Measurements from ENCODE around the gene ZNF507. TPM values are rescaled to one million over a fixed set of nuclear protein-coding genes. Genes with fewer than 3 reads are reported as not detected.
"Not testable (repeated sequence)": the region's sequence is repeated elsewhere in the genome, so short reads cannot be mapped to it uniquely, and the experiment has no call there.

ZNF507 gene
- total RNA-seq, 2 donors from 2014 or later = 16.1 to 18.9 TPM

DNA sequence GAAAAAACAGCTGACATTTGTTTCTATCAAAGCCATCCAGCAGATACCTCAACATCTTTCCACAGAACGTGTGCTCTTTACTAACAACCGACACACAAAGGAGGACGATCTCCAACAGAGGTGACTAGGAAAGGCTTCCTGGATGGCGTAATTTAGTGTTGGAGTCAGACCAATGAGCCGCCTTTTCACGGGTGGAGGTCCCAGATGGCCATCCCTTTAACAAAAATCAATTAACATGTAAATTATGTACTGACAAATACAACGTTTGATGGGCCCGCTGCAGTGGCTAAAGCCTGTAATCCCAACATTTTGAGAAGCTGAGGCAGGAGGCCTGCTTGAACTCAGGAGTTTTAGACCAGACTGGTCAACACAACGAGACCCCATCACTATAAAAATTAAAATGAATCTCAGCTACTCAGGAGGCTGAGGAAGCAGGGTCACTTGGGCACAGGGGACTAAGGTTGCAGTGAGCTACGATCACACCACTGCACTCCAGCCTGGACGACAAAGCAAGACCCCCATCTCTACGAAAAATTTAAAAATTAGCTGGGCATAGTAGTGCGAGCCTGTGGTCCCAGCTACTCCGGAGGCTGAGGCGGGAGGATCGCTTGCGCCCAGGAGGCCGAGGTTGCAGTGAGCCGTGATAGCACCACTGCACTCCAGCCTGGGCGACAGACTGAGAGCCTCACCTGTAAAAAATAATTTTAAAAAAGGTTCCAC, 59.0 kb downstream of the ZNF507 start:
- DNase-seq (ENCODE audit: low spot score) = no peak
- intact Hi-C loops (cut with DNase I) = loop anchor here in 1 of 2 donors (10.0 kb wide), 1 partner anchor 50 kb away; no protein-coding TSS in a partner anchor

- intact Hi-C loops (cut with DNase I) = loop anchor here in 1 of 2 donors (10.0 kb wide), 1 partner anchor 50 kb away; no protein-coding TSS in a partner anchor
- peak; percentile 90 for DNase-seq (ENCODE audit: low spot score)
These were observed 59.6 kb downstream of the ZNF507 start for GRCh38 chr19:32404933-32405430.

DNA sequence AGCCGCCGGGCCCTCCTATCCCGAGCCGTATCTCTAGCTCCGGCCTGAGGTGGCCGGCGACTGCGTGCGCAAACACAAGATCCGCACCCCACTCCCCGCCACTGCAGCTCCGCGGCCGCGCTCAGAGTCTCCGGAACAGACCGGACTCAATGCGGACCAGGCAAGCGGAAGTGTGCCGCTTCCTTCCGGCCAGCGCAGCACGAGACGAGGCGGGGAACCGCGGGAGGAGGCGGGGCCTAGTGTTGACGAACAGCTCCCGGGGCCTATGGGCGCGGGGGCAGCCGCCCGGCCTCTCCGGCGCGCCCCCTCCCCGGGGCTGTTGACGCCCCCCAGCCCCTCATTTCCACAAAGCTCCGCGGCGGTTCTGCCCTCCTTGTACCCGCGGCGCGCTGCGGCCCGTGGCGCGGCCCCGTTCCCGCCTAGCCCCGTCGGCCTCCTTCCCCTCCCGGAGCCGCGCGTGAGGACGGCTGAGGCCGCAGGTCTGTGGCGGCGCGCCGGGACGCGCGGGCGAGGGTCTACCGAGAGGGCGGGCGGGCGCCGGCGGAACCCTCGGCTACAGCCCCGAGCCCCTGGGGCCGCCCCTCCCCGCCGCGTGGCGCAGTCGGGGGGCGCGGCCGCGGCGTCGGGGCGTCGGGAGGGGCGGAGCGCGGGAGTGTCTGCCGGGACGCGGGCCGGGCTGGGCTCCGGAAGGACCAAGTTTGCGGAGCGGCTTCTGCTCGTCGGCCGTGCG, 60.2 kb downstream of the ZNF507 start, which contains the start of gene DPY19L3:
Gene DPY19L3 (plus strand): TSS at position 340 of the 730 bp plus-strand sequence. CDS start 2,484 bp downstream, outside the sequence.
- DNase-seq (ENCODE audit: low spot score) = peak; percentile 99
- intact Hi-C loops (cut with DNase I) = loop anchor here in 1 of 2 donors (10.0 kb wide), 1 partner anchor 51 kb away; no protein-coding TSS in a partner anchor

DNA sequence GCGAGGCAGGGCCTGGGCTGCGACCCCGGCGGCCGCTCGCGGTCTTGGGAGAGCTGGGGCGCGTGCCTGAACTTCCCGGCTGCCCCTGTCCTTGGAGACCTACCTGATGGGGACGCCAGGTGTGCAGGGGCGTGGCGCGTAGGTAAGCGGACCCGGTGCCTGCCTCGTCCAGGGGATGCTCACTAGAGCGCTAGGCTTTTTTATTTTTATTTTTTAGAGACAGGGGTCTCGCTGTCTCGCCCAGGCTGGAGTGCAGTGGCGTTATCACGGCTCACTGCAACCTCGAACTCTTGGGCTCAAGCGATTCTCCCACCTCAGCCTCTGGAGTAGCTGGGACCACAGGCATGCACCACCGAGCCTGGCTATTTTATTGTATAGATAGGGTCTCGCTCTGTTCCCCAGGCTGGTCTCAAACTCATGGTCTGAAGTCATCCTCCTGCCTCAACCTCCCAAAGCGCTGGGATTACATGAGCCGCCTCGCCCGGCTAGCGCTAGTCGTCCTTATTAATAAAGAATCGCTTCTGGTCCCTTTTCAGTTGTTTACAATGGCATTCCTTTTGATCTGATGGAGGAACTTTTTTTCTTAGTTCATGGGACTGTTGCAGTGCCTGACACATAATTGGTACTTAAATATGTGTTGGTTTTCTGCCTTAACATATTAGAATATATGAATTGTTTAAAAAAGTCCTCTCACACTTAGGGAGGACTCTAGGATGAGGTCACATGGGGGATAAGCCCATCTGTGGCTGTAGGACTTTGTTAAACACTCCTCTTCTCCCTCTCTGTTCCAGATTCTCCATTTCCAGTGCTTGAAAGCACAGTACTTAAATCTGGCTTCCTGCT, 61.0 kb downstream of the ZNF507 start:
- intact Hi-C loops (cut with DNase I) = loop anchor here in 1 of 2 donors (10.0 kb wide), 1 partner anchor 52 kb away; no protein-coding TSS in a partner anchor
- DNase-seq (ENCODE audit: low spot score) = no peak

DNA sequence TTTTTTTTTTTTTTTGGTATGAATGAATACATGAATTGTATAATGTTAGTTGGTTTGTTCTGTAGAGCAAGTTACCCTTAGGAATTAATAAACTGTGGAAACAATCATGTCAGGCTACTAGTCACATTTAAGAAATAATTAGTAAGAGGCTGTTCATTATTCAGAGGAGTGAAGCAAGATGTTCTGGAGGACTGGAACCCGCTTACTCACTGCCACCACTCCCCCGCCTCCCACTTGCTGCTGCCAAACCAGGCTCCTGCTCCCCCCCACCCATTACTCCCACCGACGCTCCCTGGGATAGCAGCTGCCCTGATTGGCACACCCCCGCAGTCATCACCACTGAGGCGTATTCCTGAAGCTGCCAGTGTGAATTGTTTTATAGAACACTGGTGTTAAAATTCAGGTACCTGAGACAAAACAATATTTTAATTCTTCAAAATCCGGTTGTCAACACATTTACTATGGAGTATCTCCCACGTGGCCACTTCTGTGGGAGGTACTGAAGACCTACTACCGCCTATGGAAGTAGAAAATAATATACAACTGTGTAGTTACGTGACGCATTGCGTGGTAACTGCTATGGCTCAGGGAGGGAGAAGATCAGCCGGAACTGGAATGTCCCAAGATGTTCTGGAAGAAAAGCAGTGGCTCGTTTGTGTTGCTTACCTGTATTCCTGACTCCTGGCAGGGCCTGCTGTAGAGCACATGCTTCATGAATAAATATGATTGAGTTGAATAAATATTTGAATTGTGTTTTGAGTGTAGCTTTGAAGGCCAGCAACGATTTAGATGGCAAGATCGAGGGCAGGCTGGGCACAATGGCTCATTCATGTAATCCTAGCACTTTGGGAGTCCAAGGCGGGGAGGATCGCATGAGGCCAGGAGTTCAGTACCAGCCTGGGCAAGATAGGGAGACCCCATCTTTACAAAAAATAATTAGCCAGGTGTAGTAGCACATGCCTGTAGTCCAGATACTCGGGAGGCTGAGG, 61.9 kb downstream of the ZNF507 start:
- DNase-seq (ENCODE audit: low spot score) = no peak
- intact Hi-C loops (cut with DNase I) = loop anchor here in 1 of 2 donors (10.0 kb wide), 1 partner anchor 52 kb away; no protein-coding TSS in a partner anchor

- no peak for DNase-seq (ENCODE audit: low spot score)
- intact Hi-C loops (cut with DNase I) = no loop called here
These were observed 69.8 kb downstream of the ZNF507 start for GRCh38 chr19:32415246-32415645.

GRCh38 chr19:32415669-32416068, 70.3 kb downstream of the ZNF507 start:
- DNase-seq (ENCODE audit: low spot score) = no peak
- intact Hi-C loops (cut with DNase I) = no loop called here

DNA sequence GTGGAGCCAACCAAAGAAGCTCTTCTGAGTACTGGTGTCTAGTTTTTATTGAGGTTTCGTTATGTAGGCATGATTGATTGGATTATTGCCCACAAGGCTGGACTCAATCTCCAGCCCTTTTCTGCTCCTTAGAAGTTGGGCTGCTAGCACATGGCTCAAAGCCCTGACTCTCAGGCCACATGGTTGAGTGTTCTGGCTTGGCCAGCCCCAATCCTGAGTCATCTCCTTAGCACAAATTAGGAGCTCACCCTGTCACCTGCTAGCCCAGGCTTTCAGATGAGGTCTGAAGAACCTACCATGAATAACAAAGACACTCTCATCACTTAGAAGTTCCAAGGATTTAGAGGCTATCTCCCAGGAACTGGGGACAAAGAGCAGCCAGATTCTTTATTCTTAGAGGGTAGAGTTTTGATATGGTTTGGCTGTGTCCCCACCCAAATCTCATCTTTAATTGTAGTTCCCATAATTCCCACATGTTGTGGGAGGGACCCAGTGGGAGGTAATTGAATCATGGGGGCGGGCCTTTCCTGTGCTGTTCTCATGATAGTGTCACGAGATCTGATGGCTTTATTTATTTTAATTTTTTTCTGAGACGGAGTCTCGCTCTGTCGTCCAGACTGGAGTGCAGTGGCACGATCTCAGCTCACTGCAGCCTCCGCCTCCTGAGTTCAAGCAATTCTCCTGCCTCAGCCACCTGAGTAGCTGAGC, 71.5 kb downstream of the ZNF507 start:
- intact Hi-C loops (cut with DNase I) = no loop called here
- DNase-seq (ENCODE audit: low spot score) = no peak

DNA sequence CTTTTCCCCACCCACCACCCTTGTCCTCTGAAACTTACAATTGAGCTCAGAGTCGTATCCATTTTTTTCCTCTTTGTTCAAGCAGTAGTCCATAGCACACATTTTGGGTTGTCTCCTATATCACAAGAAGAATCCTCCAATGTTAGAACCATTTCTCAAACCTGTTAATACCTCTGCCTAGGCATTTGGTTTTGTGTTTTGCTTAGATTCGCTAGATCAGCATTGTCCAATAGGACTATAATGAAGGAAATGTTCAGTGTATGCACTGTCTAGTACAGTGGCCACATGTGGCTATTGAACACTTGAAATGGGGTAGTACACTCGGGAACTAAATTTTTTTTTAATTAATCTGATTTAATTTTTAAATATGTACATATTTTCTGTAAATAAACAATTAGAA, 72.7 kb downstream of the ZNF507 start:
- no peak for DNase-seq (ENCODE audit: low spot score)
- intact Hi-C loops (cut with DNase I) = no loop called here

DNA sequence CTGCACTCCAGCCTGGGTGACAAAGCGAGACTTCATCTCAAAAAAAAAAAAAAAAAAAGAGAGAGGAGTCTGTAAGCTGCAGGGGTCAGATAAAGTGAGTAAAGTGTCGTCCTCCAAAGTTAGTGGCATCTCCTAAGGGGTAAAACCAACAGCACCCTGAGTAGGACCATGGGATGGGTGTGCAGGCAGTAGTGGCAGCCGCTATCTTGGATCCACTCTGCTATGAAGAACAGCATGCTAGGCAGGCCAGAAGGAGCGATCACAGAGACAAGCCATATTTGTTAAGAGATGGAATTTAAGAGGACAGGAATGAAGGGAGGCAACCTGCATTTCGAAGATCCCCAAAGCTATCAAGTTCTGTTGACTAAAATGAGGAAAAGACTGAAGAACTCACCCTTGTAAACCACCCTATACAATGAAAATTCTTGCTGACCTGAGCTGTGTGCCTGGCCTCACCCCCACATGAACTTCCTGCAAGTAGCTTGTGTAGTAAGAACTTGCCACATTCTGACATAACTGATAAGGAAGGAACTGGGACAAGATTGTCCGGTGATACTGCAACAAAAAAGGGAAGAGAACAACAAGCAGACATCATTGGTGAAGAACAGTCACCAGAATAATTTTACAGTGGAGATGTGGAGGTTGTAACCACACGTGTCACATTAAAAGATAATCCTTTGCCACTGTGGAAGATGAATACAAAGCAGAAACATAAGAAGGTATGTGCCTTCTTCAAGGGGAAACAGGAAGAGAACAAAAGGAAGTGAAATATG, 76.4 kb downstream of the ZNF507 start:
- DNase-seq (ENCODE audit: low spot score) = no peak
- intact Hi-C loops (cut with DNase I) = no loop called here

- no peak for DNase-seq (ENCODE audit: low spot score)
- intact Hi-C loops (cut with DNase I) = no loop called here
These were observed 77.0 kb downstream of the ZNF507 start for GRCh38 chr19:32422435-32422834.

- intact Hi-C loops (cut with DNase I) = not testable (repeated sequence)
These were observed 78.5 kb downstream of the ZNF507 start for GRCh38 chr19:32423944-32424343.

GRCh38 chr19:32427536-32427935, 82.1 kb downstream of the ZNF507 start:
- intact Hi-C loops (cut with DNase I) = no loop called here
- no peak for DNase-seq (ENCODE audit: low spot score)

More at GRCh38 chr19:32423944-32424343, 78.5 kb downstream of the ZNF507 start:
- DNase-seq (ENCODE audit: low spot score) = not testable (repeated sequence)

DNA sequence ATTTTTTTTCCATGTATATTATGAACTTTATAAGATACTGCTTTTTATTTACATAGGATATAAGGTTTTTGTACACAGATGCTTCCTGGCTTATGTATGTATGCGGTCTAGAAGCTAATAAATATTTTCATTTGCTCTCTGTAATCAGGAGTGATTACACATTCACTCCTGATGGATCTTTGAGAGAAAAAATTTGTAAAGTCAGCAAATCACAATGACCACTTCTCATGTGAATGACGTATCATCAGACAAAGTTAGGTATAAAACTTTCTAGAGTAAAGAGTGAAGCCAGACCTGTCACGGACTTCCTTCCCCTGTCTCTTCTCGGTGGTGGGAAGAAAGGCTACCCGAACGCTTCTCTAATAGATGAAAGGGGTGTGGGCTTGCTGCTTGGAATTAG, 91.3 kb downstream of the ZNF507 start:
- intact Hi-C loops (cut with DNase I) = loop anchor here in 1 of 2 donors (1.0 kb wide), 1 partner anchor 25 kb away; no protein-coding TSS in a partner anchor
- DNase-seq (ENCODE audit: low spot score) = no peak

DNA sequence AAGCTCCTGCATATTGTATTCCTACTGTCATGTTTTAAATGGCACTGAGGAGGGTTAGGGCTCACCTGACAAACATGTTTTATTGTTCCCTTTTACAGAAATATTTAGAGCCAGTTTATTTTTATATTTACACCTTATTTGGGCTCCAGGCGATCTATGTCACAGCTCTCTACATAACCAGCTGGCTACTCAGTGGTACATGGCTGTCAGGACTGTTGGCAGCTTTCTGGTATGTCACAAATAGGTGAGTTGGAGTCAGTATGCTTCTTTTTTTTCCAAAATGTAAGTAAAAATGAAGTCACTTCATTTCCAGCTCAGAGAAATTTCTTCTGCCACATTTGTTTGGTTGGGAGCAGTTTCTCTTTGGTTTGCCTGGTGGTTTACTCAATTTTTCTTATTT, 91.7 kb downstream of the ZNF507 start:
- intact Hi-C loops (cut with DNase I) = loop anchor here in 1 of 2 donors (1.0 kb wide), 1 partner anchor 24 kb away; no protein-coding TSS in a partner anchor
- no peak for DNase-seq (ENCODE audit: low spot score)
